ENCODE data around the gene TBC1D10B.
"Not testable (repeated sequence)": the region's sequence is repeated elsewhere in the genome, so short reads cannot be mapped to it uniquely, and the experiment has no call there.

Gene TBC1D10B

GRCh38 chr16:30397776-30398660 lies 27.7 kb upstream of the TBC1D10B start:
- DNase-seq (ENCODE audit: low read depth), result no peak

GRCh38 chr16:30397056-30397455 lies 26.8 kb upstream of the TBC1D10B start:
- no peak for DNase-seq (ENCODE audit: low read depth)

GRCh38 chr16:30396627-30397026 lies 26.3 kb upstream of the TBC1D10B start:
- DNase-seq (ENCODE audit: low read depth), result not testable (repeated sequence)

- no peak for DNase-seq (ENCODE audit: low read depth)
Observed at GRCh38 chr16:30395992-30396585, 25.8 kb upstream of the TBC1D10B start.

GRCh38 chr16:30395155-30395991 lies 25.1 kb upstream of the TBC1D10B start, which contains the start of gene ZNF48:
ZNF48 (plus strand) TSS chr16:30395420; CDS start chr16:30395795, 375 bp downstream.
- DNase-seq (ENCODE audit: low read depth), result peak; percentile 48

- no peak for DNase-seq (ENCODE audit: low read depth)
Observed at GRCh38 chr16:30394592-30395154, 24.4 kb upstream of the TBC1D10B start.

GRCh38 chr16:30383521-30383920 lies 13.2 kb upstream of the TBC1D10B start:
- no peak for DNase-seq (ENCODE audit: low read depth)

GRCh38 chr16:30382111-30382881 lies 12.0 kb upstream of the TBC1D10B start, which contains the start of gene SEPTIN1:
SEPTIN1 (minus strand) TSS chr16:30382561; CDS start chr16:30382542, 19 bp downstream.
- peak; percentile 71 for DNase-seq (ENCODE audit: low read depth)

GRCh38 chr16:30381291-30382041 lies 11.2 kb upstream of the TBC1D10B start:
- DNase-seq (ENCODE audit: low read depth), result no peak

- DNase-seq (ENCODE audit: low read depth), result no peak
Observed at GRCh38 chr16:30380803-30381208, 10.5 kb upstream of the TBC1D10B start.

- DNase-seq (ENCODE audit: low read depth), result no peak
Observed at GRCh38 chr16:30380072-30380802, 9.9 kb upstream of the TBC1D10B start.

GRCh38 chr16:30379158-30379783 lies 9.0 kb upstream of the TBC1D10B start:
- DNase-seq (ENCODE audit: low read depth), result no peak

- peak; percentile 99 for DNase-seq (ENCODE audit: low read depth)
Observed at GRCh38 chr16:30378236-30379157, 8.2 kb upstream of the TBC1D10B start.

- DNase-seq (ENCODE audit: low read depth), result peak; percentile 76
Observed at GRCh38 chr16:30377812-30378235, 7.5 kb upstream of the TBC1D10B start.

- DNase-seq (ENCODE audit: low read depth), result no peak
Observed at GRCh38 chr16:30377050-30377811, 6.9 kb upstream of the TBC1D10B start.

- no peak for DNase-seq (ENCODE audit: low read depth)
Observed at GRCh38 chr16:30376461-30376902, 6.2 kb upstream of the TBC1D10B start.

- DNase-seq (ENCODE audit: low read depth), result no peak
Observed at GRCh38 chr16:30375864-30376263, 5.6 kb upstream of the TBC1D10B start.
